ENCODE measurements around the gene CYREN.

Gene CYREN

DNA sequence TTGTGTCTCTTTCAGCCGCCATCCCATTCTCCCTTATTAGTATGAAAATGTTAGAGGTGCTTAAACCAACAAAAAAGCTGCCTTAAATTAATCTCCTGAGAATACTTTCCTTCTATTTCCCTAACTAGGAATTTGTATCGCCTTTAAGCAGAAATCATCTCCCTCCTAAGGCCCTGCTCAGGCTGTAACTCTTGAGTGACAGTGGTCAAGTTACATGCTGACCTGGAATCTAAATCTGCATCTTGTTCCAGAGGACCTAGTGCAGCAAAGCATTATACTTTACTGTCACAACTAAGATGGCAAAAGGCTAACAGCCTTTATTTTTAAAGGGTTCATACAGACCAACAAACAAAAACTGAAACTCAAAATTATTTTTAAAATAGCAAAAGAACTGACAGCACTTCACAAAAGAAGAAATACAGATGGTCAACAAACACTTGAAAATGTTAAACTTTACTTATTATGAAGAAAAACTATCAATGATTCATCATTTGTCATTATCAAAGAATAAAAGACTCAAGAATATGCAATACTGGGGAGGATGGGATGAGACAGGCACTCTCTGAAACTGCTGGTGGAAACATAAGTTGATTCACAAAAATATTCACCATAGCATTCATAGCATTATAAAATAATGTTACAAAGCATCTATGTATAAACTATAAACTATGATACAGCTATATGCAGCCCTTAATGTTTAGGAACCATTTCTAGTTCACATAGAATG is 11.0 kb downstream of the CYREN start:
- Histone ChIP-seq H3K4me1 (peaks cover 15% of the 10 kb centered on the region), H3K27ac (peak overlapping the region; percentile 2), H3K4me2 (ENCODE audit: low read length) (peak overlapping the region; percentile 19), H3K27me3 (ENCODE audit: control insufficient read depth, insufficient read depth, low read length) (no peaks in the 10 kb centered on the region), H3K9me3 (ENCODE audit: control insufficient read depth, low read length) (no peaks in the 10 kb centered on the region), H2AFZ (no peak overlapping the region), H3K4me3 (ENCODE audit: low read depth, low read length) (no peak overlapping the region), H3K36me3 (ENCODE audit: control insufficient read depth, insufficient read depth, low read length) (no peaks in the 10 kb centered on the region), H3K9ac (no peak overlapping the region), H3K79me2 (peaks cover 8% of the 10 kb centered on the region)
- TF ChIP-seq, protein P1, sequence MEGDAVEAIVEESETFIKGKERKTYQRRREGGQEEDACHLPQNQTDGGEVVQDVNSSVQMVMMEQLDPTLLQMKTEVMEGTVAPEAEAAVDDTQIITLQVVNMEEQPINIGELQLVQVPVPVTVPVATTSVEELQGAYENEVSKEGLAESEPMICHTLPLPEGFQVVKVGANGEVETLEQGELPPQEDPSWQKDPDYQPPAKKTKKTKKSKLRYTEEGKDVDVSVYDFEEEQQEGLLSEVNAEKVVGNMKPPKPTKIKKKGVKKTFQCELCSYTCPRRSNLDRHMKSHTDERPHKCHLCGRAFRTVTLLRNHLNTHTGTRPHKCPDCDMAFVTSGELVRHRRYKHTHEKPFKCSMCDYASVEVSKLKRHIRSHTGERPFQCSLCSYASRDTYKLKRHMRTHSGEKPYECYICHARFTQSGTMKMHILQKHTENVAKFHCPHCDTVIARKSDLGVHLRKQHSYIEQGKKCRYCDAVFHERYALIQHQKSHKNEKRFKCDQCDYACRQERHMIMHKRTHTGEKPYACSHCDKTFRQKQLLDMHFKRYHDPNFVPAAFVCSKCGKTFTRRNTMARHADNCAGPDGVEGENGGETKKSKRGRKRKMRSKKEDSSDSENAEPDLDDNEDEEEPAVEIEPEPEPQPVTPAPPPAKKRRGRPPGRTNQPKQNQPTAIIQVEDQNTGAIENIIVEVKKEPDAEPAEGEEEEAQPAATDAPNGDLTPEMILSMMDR (IDR thresholded peaks at IDR 0.05) = no peak

DNA sequence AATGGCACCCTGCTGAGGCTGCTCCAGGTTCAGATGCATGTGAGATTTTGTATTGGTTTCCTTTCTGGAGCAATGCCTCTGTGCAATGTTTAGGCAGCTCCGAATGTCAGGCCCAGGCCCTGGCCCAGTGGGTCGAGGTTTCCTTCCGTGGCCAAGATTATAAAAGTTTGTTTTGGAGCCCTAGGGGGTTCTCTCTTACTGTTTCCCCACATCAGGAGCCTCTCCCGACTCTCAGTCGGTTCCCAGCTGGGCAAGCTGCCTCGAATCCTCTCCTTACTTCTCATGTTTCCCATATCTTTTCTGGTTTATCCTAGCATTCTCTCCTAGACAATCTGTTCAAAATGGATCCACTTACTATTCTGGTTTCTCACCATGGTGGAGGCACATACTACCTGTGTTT is 11.6 kb downstream of the CYREN start:
- H3K27me3 ChIP-seq (ENCODE audit: control insufficient read depth, insufficient read depth, low read length) = no peaks in the 10 kb centered on the region
- no peak overlapping the region for H3K9ac ChIP-seq
- H3K4me3 ChIP-seq (ENCODE audit: low read depth, low read length) = no peak overlapping the region
- no peaks in the 10 kb centered on the region for H3K36me3 ChIP-seq (ENCODE audit: control insufficient read depth, insufficient read depth, low read length)
- peaks cover 8% of the 10 kb centered on the region for H3K79me2 ChIP-seq
- H2AFZ ChIP-seq = no peak overlapping the region
- TF ChIP-seq, protein P1 (IDR thresholded peaks at IDR 0.05) = no peak
- peaks cover 15% of the 10 kb centered on the region for H3K4me1 ChIP-seq
- H3K9me3 ChIP-seq (ENCODE audit: control insufficient read depth, low read length) = no peaks in the 10 kb centered on the region
- H3K4me2 ChIP-seq (ENCODE audit: low read length) = no peak overlapping the region
- peak overlapping the region; percentile 2 for H3K27ac ChIP-seq

DNA sequence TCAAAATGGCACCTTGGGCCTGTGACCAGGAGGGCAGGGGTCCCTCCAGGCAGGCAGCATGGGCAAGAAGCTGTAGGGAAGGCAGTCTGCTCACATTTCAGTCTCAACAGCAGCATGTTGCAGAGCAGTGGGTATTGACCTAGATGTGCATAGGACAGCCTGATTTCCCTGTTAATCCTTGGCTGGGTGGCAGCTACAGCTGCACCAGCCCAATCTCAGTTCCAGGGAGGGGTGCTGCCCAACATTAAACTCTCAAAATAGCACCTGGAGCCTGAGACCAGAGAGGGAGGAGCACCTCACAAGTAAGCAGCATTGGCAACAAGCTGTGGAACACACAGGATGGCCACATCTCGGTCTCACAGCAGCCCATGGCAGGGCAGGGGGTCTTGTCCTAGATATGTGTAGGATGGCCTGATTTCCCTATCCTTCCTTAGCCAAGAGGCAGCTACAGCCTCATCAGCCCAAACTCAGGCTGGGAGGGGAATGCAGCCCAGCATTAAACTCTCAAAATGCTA is 12.3 kb downstream of the CYREN start:
- Histone ChIP-seq H3K36me3 (ENCODE audit: control insufficient read depth, insufficient read depth, low read length) (no peaks in the 10 kb centered on the region), H2AFZ (no peak overlapping the region), H3K9ac (no peak overlapping the region), H3K4me1 (peaks cover 15% of the 10 kb centered on the region), H3K27me3 (ENCODE audit: control insufficient read depth, insufficient read depth, low read length) (no peaks in the 10 kb centered on the region), H3K4me2 (ENCODE audit: low read length) (no peak overlapping the region), H3K27ac (no peak overlapping the region), H3K79me2 (peaks cover 8% of the 10 kb centered on the region), H3K4me3 (ENCODE audit: low read depth, low read length) (no peak overlapping the region), H3K9me3 (ENCODE audit: control insufficient read depth, low read length) (no peaks in the 10 kb centered on the region)
- TF ChIP-seq, protein P1 (IDR thresholded peaks at IDR 0.05) = no peak

DNA sequence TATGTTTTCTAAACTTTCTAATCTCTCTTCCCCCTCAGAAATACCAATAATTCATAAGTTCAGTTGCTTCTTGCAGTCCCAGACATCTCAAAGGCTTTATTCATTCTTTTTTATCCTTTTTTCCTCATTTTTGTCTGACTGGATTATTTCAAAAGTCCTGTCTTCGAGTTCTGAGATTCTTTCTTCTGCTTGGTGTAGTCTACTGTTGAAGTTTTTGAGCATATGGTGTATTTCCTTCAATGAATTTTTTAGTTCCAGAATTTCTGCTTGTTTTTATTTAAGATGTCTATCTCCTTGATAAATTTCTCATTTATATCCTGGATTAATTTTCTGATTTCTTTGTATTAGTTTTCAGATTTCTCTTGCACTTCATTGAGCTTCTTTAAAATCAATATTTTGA is 14.2 kb downstream of the CYREN start:
- Histone ChIP-seq H3K79me2 (peaks cover 8% of the 10 kb centered on the region), H3K27ac (no peak overlapping the region), H3K27me3 (ENCODE audit: control insufficient read depth, insufficient read depth, low read length) (no peaks in the 10 kb centered on the region), H3K9me3 (ENCODE audit: control insufficient read depth, low read length) (no peaks in the 10 kb centered on the region), H3K36me3 (ENCODE audit: control insufficient read depth, insufficient read depth, low read length) (no peaks in the 10 kb centered on the region), H3K4me2 (ENCODE audit: low read length) (no peak overlapping the region), H3K4me3 (ENCODE audit: low read depth, low read length) (no peak overlapping the region), H2AFZ (no peak overlapping the region), H3K4me1 (peaks cover 15% of the 10 kb centered on the region), H3K9ac (no peak overlapping the region)
- TF ChIP-seq, protein P1 (IDR thresholded peaks at IDR 0.05) = no peak

DNA sequence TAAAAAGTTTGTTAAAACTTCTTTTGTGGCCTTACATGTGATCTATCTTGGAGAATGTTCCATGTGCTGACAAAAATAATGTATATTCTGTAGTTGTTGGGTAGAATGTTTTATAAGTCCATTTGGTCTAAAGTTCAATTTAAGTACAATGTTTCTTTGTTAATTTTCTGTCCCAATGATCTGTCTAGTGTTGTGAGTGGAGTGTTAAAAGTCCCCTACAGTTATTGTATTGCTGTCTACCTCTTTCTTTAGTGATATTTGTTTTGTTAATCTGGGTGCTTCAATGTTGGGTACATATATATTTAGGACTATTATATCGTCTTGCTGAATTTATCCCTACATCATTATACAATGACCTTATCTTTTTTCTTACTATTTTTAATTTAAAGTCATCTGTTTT is 15.8 kb downstream of the CYREN start:
- TF ChIP-seq, protein P1 (IDR thresholded peaks at IDR 0.05) = no peak

More for the DNA sequence above, 15.8 kb downstream of the CYREN start:
- no peaks in the 10 kb centered on the region for H3K27me3 ChIP-seq (ENCODE audit: control insufficient read depth, insufficient read depth, low read length)
- no peak overlapping the region for H3K4me2 ChIP-seq (ENCODE audit: low read length)
- peaks cover 8% of the 10 kb centered on the region for H3K79me2 ChIP-seq
- H3K9me3 ChIP-seq (ENCODE audit: control insufficient read depth, low read length) = no peaks in the 10 kb centered on the region
- no peak overlapping the region for H3K27ac ChIP-seq
- H3K4me1 ChIP-seq = peaks cover 7% of the 10 kb centered on the region
- no peak overlapping the region for H2AFZ ChIP-seq
- H3K4me3 ChIP-seq (ENCODE audit: low read depth, low read length) = no peak overlapping the region
- H3K36me3 ChIP-seq (ENCODE audit: control insufficient read depth, insufficient read depth, low read length) = no peaks in the 10 kb centered on the region
- no peak overlapping the region for H3K9ac ChIP-seq
